Measurements from ENCODE around the gene IL4I1.
A peak's percentile ranks its signal among the peaks of the same experiment; 100 is the strongest.

The IL4I1 gene

DNA sequence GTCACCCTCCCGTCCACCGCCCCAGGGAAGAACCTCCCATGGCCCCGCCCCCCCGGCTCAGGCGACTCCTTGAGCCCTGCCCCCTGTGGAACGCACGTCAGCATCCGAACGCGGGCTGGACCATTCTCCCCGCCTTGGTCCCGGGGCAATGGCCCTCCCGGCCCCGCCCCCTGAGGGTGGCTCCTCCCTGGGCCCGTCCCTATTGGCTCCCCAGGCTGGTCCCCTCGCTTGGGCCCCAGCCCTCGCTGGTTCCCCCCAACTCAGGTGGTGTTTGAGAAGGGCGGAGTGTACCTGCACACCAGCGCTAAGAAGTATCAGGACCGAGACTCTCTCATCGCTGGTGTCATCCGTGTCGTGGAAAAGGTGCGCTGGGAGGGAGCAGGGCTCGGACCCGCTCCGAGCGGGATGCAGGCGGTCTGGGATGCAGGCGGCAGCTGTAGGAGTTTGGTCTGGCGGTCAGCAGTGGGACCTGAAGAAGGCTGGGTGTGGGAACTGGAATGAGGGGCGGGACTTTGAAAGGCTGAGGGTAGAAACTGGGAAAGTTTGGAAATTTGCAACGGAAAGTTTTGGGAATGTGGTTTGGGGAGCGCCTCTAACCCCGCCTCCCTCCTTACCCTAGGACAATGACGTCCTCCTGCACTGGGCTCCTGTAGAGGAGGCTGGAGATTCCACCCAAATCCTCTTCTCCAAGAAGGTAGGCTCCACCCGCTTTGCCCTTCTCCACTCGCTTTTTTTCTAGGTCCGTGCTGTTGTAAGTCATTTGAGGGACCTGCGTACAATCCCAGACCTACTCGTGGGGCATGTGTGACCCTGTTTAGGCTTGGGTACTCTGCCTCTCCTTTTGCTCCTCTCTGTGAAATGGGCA lies 18.6 kb downstream of the IL4I1 start:
- DNase-seq = peak; percentile 98 to 100 (median 98)

DNA sequence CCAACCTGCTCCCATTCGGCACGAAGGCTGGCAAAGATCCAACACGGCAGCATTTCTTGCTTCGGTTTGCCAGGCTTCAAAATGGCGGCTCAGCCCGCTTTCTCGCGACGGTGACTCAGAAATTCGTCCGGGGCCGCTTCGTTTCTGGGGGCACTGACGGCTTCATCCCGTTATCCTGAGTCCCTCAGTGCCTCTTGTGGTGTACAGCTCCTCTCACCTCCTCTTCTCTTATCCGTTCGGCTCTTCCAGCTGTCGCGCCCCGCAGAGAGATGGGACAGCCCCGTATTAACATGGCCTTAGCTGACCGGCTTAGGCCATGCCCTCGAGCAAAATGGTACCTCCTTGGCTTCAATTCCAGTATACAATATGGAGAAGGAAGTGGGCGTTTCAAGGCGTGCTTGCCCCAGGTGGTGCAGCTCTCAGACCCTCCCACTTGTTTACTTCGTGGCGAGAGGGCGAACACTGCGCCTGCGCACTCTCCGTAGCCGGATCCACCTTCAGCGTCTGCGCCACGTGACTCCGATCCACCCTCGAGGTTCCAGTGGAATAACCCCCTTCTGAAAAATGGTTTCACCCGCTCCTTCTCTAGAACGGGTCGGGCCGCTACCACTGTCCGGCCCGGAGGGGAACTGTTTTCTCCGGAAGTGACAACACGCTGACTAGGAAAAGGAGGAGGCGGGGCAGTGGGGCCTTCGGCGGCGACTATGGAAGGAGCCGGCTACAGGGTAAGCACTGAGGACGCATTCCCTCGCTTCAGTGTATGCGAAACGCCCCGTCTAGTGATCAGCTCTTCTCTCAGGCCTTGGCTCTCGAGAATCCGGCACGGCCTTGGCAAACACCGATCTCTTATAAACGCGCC lies 19.4 kb downstream of the IL4I1 start, which contains the start of the genes AKT1S1 and TBC1D17:
TSS of gene AKT1S1 (minus strand) at position 336 of the 859 bp plus-strand sequence. CDS start 4,060 bp downstream, outside the sequence.
TSS of gene TBC1D17 (plus strand) at position 683 of the 859 bp plus-strand sequence. CDS start at position 705, 22 bp downstream.
- peak; percentile 100 for DNase-seq

GRCh38 chr19:49876422-49877019 lies 20.2 kb downstream of the IL4I1 start:
- peak; percentile 99 to 100 (median 99) for DNase-seq

GRCh38 chr19:49875857-49876421 lies 20.7 kb downstream of the IL4I1 start:
- DNase-seq = peak; percentile 49 to 75 (median 61)

DNA sequence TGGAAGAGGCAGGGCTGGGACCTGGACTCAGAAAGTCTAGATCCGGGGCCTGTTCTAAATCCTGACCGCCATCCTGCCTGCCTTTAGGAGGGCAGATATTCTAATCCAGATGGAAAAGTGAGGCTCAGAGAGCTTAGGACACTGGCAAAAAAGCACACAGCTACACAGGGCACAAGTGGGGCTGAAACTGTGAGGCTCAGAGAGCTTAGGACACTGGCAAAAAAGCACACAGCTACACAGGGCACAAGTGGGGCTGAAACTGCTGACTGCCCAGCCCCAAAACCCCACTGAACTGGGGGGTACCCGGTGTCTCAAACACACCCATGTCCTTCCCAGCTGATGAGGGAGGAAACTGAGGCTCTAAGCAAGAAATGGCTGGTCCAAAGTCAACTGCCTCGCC lies 21.5 kb downstream of the IL4I1 start:
- no peak for DNase-seq

GRCh38 chr19:49874503-49875157 lies 22.1 kb downstream of the IL4I1 start:
- no peak for DNase-seq

GRCh38 chr19:49873834-49874233 lies 22.9 kb downstream of the IL4I1 start:
- no peak for DNase-seq

- DNase-seq = no peak
These were observed 23.6 kb downstream of the IL4I1 start for GRCh38 chr19:49873129-49873521.

GRCh38 chr19:49872245-49873128 lies 24.2 kb downstream of the IL4I1 start:
- no peak for DNase-seq

DNA sequence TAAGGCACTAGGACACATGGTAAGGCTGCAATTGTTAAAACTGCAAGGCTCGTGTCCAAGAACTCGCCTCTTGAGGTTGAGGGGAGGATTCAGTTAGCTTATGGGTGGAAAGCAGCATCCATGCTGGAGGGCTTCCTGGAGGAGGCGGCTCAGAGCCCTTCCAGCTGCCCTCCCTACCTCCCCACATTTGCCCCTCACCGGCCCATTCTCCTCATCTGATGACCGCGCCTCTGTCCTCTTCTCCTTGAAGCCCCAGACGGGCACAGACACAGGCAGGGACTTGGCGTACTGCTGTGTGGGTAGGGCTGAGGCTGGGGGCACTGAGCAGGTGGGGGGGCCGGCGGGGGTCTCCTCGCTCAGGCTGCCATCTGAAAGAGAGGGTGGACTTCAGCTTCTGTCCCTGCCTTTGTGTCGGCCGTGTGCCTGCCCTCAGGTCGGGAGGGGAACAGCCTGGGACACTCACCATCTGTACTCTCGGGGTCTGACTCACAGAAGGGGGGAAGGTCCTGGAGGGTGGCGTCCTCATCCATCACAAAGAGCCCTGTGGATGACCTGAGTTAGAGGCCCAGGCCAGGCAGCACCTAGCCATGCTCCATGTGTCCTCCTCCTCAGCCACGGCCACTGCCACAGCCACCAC lies 25.2 kb downstream of the IL4I1 start:
- DNase-seq = no peak

- DNase-seq = no peak
These were observed 26.3 kb downstream of the IL4I1 start for GRCh38 chr19:49870309-49870901.

DNA sequence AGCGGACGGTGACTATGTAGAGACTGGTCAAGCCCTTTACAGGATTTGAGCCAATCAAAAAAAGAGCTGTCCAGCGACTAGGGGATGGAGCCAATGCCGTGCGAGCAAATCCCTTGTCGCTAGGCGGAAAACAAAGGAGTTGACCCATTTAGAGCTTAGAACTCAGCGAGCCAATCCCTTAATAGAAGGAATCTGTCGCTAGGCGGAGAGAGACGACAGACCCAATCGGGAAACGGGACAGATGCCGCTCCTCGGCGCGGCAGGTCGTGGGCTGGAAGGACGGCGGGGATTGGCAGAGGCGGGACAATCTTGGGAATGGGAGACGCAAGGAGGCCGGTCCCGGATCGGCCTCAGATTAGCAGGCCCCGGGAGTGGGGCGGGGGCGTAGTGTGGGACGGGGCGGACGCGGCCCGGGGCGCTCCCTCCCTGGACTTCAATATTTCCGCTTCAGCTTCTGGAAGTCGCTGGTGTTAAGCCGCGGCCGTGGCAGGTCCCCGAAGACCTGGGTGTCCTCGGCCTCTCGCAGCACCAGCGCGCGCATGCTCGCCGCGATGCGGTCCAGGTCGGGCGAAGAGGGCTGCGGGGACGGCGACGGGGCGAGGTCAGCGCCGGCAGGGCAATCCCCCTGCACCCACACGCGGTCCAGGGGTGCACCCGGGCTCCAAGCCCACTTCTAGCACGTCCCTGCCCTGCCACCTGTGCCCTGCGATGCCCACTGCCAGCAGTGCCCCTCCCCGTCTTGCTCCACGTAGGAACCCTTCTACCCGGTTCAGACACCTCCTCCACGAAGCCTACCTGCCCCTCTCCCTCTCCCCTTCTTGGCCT lies 27.0 kb downstream of the IL4I1 start:
- peak; percentile 97 to 100 (median 98) for DNase-seq

DNA sequence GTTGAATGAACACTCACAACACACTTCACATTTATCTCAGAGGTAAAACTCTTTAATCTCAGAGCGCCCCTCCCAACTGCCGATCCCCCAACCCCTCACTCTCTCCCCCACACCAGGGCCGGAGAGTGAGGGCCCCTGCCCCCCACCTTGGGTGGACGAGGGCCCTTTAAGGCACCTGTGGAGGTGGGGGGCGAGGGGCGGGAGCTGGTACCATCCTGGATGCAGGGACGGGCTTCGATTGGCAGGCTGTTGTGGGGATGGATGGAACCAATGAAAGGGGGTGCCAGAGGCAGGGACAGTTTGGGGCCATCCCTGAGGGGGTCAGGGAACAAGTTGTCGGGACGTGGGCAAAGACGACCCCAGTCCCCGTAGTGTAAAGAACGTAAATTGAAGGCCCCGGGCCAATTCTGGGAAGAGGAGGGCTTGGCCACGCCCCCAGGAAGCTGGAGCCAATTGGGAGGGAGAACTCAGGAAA lies 27.6 kb downstream of the IL4I1 start:
- no peak for DNase-seq

DNA sequence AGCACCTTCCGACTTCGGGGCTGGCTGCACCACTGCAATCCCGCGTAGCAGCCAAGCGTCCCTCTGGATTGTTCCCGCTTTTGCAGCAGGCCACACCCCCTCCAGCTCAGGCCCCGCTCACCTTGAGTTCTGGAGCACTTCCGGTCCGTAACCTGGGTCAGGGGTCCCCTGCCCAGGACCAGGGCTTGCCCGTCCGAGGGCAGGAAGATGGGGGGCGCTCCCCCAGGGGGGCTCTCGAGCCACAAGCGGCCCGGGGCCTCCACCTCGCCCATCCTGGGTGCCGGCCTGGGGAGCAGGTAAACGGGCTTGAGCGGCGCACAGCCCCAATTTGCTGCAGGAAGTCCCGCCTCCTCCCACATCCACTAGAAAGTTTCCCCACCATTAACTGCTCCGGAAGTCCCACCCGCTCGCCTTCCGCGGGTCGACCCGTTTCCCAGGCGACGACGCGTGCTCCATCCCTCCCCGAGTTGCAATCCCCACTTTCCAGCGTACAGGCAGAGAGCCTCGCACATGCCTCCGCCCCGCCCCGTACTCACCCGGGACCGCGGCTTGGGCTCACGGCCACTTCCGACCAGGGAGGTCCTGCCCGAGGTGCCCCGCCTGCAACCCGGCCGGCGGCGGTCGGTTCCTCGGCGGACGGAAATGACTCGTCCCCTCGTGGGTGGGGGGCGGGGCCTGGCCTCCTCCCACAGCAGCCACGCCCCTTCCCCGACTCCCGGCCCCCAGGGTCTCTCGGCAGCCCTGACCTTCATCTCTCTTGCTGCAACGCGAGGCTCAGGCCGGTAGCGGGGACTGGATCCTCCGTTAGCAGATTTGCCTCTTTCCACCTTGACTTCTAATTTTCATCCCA lies 29.5 kb downstream of the IL4I1 start, which contains the start of gene PNKP:
TSS of gene PNKP (minus strand) at position 644 of the 850 bp plus-strand sequence. CDS start at position 272, 372 bp downstream.
- DNase-seq = peak; percentile 92 to 96 (median 94)

GRCh38 chr19:49864890-49865289 lies 31.8 kb downstream of the IL4I1 start:
- DNase-seq = no peak

GRCh38 chr19:49863935-49864320 lies 32.8 kb downstream of the IL4I1 start:
- DNase-seq = no peak

GRCh38 chr19:49863254-49863934 lies 33.3 kb downstream of the IL4I1 start:
- no peak for DNase-seq

All from suppressor macrophage (primary cell).